A673 (cell line): ENCODE measurements around the gene TPK1.

Source experiments
- CTCF ChIP-seq: fragments of 300-800, 200-600 bp; sonication (generic); conservative IDR thresholded peaks from 2 replicates; pipeline ENCODE4 v1.5.1; 2017; ENCODE audit warnings: low read depth, mild to moderate bottlenecking, antibody characterized with exemption, low read length, moderate library complexity, mixed read lengths
- EZH2 ChIP-seq: fragments of 200-600 bp; sonication (generic); IDR thresholded peaks from 2 replicates; pipeline ENCODE4 v1.6.1; 2017; ENCODE audit warnings: borderline replicate concordance, low read depth, mild to moderate bottlenecking, mixed read lengths, antibody characterized with exemption, low read length; ENCODE audit not compliant: poor library complexity, severe bottlenecking

GRCh38 chr7:144659211-144659610 lies 176.6 kb downstream of the TPK1 start:
- TF ChIP-seq CTCF (no peak), EZH2 (no peak)
